BLaER1 (cell line): ENCODE measurements around the gene SRMS.
A peak's percentile ranks its signal among the peaks of the same experiment; 100 is the strongest.

Experiments used
- H3K27ac ChIP-seq: shearing (Covaris generic); formaldehyde crosslinking; 2 replicates; pipeline ENCODE4 v1.8.1; 2022
- H3K27me3 ChIP-seq: shearing (Covaris generic); formaldehyde crosslinking; 2 replicates; pipeline ENCODE4 v1.8.1; 2022
- H3K36me3 ChIP-seq: shearing (Covaris generic); formaldehyde crosslinking; 2 replicates; pipeline ENCODE4 v1.8.1; 2022
- H3K4me1 ChIP-seq: shearing (Covaris generic); formaldehyde crosslinking; 2 replicates; pipeline ENCODE4 v1.8.1; 2022
- H3K4me2 ChIP-seq: shearing (Covaris generic); formaldehyde crosslinking; 2 replicates; pipeline ENCODE4 v1.8.1; 2022
- H3K4me3 ChIP-seq: shearing (Covaris generic); formaldehyde crosslinking; 2 replicates; pipeline ENCODE4 v1.8.1; 2022
- H3K9ac ChIP-seq: shearing (Covaris generic); formaldehyde crosslinking; 2 replicates; pipeline ENCODE4 v1.8.1; 2022
- H3K9me3 ChIP-seq: shearing (Covaris generic); formaldehyde crosslinking; 2 replicates; pipeline ENCODE4 v1.8.1; 2022
- H4K20me1 ChIP-seq: shearing (Covaris generic); formaldehyde crosslinking; 2 replicates; pipeline ENCODE4 v1.8.1; 2022
- Cebpa-rat ChIP-seq: shearing (Covaris generic); IDR thresholded peaks from 2 replicates; pipeline ENCODE4 v1.8.1; 2022

Gene SRMS

GRCh38 chr20:63579017-63579694, 31.6 kb upstream of the SRMS start:
- no peak for TF ChIP-seq Cebpa-rat
- H3K9me3 ChIP-seq = no peaks in the 10 kb centered on the region
- no peak overlapping the region; the same call in 1 of the 2 replicates for H3K4me2 ChIP-seq
- H3K36me3 ChIP-seq = no peaks in the 10 kb centered on the region
- no peak overlapping the region for H3K27ac ChIP-seq
- no peak overlapping the region for H3K4me3 ChIP-seq
- H3K4me1 ChIP-seq = peaks cover 30% of the 10 kb centered on the region
- no peak overlapping the region for H3K9ac ChIP-seq
- H4K20me1 ChIP-seq = no peaks in the 10 kb centered on the region; the same call in 1 of the 2 replicates
- no peaks in the 10 kb centered on the region for H3K27me3 ChIP-seq

- peaks cover 2% of the 10 kb centered on the region for H4K20me1 ChIP-seq
- H3K4me2 ChIP-seq = no peak overlapping the region; the same call in 1 of the 2 replicates
- no peaks in the 10 kb centered on the region for H3K36me3 ChIP-seq
- no peak for TF ChIP-seq Cebpa-rat
- H3K27me3 ChIP-seq = peaks cover under 1% of the 10 kb centered on the region; the same call in 1 of the 2 replicates
- H3K9ac ChIP-seq = no peak overlapping the region
- H3K4me1 ChIP-seq = peaks cover 28% of the 10 kb centered on the region
- H3K4me3 ChIP-seq = no peak overlapping the region
- H3K27ac ChIP-seq = no peak overlapping the region
- H3K9me3 ChIP-seq = no peaks in the 10 kb centered on the region
These were observed 30.9 kb upstream of the SRMS start for GRCh38 chr20:63578224-63579016.

DNA sequence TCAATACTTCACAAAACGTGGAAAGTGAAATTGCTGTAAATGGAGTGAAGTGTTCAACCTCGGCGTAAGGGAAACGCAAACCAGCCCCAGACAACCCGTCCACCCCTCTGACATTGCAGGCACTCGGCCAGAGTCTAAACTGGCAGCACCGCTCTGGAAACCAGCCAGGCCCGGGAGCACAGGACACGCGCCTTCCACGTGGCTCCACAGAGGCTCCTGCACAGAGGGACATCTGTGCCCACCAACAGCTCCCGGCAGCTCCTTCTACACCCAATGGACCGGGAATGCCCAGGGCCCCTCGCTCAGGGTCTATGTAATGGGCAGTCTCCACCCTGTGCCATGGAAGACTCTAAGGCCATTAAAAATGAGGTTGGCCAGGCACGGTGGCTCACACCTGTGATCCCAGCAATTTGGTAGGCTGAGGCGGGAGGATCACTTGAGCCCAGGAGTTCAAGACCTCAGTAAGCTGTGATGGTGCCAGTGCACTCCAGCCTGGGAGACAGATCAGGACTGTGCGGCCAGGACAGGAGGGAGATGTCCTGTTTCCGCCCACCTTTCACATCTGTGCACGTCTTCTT, 29.9 kb upstream of the SRMS start:
- Histone ChIP-seq H3K27me3 (peaks cover 10% of the 10 kb centered on the region), H3K9me3 (no peaks in the 10 kb centered on the region), H3K4me2 (no peak overlapping the region), H3K4me3 (no peak overlapping the region), H4K20me1 (peaks cover 12% of the 10 kb centered on the region), H3K27ac (no peak overlapping the region), H3K36me3 (no peaks in the 10 kb centered on the region; the same call in 1 of the 2 replicates), H3K4me1 (peaks cover 36% of the 10 kb centered on the region), H3K9ac (no peak overlapping the region)
- no peak for TF ChIP-seq Cebpa-rat

GRCh38 chr20:63576311-63576710, 28.8 kb upstream of the SRMS start:
- Histone ChIP-seq H3K4me1 (peaks cover 36% of the 10 kb centered on the region), H3K4me3 (no peak overlapping the region), H3K9ac (no peak overlapping the region), H3K4me2 (no peak overlapping the region), H3K27me3 (peaks cover 21% of the 10 kb centered on the region), H3K36me3 (no peaks in the 10 kb centered on the region; the same call in 1 of the 2 replicates), H3K9me3 (no peaks in the 10 kb centered on the region), H4K20me1 (peaks cover 23% of the 10 kb centered on the region), H3K27ac (no peak overlapping the region)
- no peak for TF ChIP-seq Cebpa-rat

DNA sequence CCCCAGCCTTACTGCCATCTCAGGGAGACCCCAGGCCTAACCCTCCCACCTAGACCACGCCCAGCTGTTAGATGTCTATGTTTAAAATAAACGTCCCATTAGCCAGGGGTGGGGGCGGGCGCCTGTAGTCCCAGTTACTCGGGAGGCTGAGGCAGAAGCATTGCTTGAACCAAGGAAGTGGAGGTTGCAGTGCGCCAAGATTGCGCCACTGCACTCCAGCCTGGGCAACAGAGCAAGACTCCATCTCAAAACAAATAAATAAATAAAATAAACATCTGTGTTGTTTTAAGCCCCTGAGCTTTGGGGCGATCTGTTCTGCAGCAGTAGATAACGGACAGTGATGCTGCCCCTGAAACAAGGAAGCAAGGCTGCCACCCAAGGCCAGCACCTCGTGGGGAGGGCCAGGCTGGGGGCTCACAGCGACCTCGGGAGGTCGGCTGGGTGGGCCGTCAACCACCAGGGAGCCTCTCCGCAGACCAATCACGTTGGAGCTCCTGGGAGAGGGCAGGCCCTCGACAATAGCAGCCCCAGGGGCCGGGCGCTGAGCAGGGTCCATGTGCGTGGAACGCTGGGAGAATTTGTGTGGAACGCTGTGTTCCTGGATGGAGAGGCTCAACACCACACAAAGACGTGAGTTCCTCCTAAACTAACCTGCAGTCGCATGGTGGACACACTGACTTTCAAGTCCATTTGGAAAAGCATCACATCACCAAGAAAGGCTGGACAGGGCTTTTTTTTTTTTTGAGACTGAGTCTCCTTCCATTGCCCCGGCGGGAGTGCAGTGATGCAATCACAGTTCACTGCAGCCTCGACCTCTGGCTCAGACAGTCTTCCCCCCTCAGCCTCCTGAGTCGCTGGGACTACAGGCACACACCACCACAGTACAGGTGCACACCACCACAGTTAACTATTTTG, 27.5 kb upstream of the SRMS start:
- peak overlapping the region; percentile 93 for H3K4me2 ChIP-seq
- no peaks in the 10 kb centered on the region; the same call in 1 of the 2 replicates for H3K36me3 ChIP-seq
- H3K9ac ChIP-seq = peak overlapping the region; percentile 27; the same call in 1 of the 2 replicates
- H3K27ac ChIP-seq = no peak overlapping the region
- H3K4me1 ChIP-seq = peaks cover 36% of the 10 kb centered on the region
- no peak; the same call in 1 of the 2 replicates for TF ChIP-seq Cebpa-rat
- no peaks in the 10 kb centered on the region for H3K9me3 ChIP-seq
- H3K4me3 ChIP-seq = peak overlapping the region; percentile 59; the same call in 1 of the 2 replicates
- H3K27me3 ChIP-seq = peaks cover 34% of the 10 kb centered on the region
- peaks cover 35% of the 10 kb centered on the region for H4K20me1 ChIP-seq

DNA sequence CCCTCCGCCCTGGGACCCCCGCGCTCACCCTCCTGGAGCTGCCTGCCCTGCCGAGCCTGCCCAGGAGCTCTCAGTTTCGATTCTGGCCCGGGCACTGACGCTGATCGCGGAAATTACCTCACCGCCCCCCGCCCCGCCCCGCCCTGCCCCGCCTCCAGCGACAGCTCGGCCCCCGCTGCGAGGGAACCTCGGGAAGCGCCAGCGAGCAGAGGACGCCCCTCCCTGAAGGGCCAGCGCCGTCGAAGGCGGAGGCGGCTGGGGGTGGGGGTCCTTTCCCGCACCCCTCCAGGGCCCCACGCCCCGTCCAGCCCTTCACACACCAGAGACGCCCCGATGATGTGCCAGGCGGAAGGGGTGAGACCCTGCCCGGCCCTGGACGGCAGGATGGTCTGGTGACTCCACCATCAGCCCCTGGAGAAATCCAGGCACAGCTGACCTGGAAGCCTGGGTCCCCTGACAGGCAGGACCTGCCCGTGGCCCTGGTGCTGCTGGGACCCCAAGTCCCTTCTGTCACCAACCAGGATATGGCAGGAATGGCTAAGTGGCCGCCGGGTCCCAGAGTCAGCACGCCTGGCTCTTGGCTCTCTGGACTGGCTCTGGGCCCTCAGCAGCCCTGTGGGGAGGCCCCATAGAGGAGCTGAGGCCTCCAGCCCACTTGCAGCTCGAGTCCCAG, 26.7 kb upstream of the SRMS start, which contains the start of gene HELZ2:
Gene HELZ2 (minus strand): TSS at position 84 of the 673 bp plus-strand sequence. CDS start 1,854 bp downstream, outside the sequence.
- no peaks in the 10 kb centered on the region; the same call in 1 of the 2 replicates for H3K36me3 ChIP-seq
- H3K9me3 ChIP-seq = no peaks in the 10 kb centered on the region
- peak within 1 kb of the TSS; percentile 75 for H3K9ac ChIP-seq
- H4K20me1 ChIP-seq = peaks cover 43% of the 10 kb centered on the region
- peaks cover 44% of the 10 kb centered on the region for H3K4me1 ChIP-seq
- H3K4me3 ChIP-seq = peak within 1 kb of the TSS; percentile 68
- peak within 1 kb of the TSS; percentile 95 for H3K4me2 ChIP-seq
- peaks cover 41% of the 10 kb centered on the region for H3K27me3 ChIP-seq
- H3K27ac ChIP-seq = 0 out of 2 replicates have a peak within 1 kb of the TSS, but pooled peaks have one; percentile 26
- no peak for TF ChIP-seq Cebpa-rat

GRCh38 chr20:63573647-63574131, 26.1 kb upstream of the SRMS start:
- no peaks in the 10 kb centered on the region; the same call in 1 of the 2 replicates for H3K36me3 ChIP-seq
- H3K9ac ChIP-seq = peak overlapping the region; percentile 75
- no peaks in the 10 kb centered on the region for H3K9me3 ChIP-seq
- peak overlapping the region; percentile 68 for H3K4me3 ChIP-seq
- no peak for TF ChIP-seq Cebpa-rat
- H4K20me1 ChIP-seq = peaks cover 49% of the 10 kb centered on the region
- peaks cover 46% of the 10 kb centered on the region for H3K4me1 ChIP-seq
- H3K27ac ChIP-seq = 0 out of 2 replicates have a peak overlapping the region, but pooled peaks have one; percentile 26
- H3K4me2 ChIP-seq = peak overlapping the region; percentile 95
- peaks cover 48% of the 10 kb centered on the region for H3K27me3 ChIP-seq

DNA sequence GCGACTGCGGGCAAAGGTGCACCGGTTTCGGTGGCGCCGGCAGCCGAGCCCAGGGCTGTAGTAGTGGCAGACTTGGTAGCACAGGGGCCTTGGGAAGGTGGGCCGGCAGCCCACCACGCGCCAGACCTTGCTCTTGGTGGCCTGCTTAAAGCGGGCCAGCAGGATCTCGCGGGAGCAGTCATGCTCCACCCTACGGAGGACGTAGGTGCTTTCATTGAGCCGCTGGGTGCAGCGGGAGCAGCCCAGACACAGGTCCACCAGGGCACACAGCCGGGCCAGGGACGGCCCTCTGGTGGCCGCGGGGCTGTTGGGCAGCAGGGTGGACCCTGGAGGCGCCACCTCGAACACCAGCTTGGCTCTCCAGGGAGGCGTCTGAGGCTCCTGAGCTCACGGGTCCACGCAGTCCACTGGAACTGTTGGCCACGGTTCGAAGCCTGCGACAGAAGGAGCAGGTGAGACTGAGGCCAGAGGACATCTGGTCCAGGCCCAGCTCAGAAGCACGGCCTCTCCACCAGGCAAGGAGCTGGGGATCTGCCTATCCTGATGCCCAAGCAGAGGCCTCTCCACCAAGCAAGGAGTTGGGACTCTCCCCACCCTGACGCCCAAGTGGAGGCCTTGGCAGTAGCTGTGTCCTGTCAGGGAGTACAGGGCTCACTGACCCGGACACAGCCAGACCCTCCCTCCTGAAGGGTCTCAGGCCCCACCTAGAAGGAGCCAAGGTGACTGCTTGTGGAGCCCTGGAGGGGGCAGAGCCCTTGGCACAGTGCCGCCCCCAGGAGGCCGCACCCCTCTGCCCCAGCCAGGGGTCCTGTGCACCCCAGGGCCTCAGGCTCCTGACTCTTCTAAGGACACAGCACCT, 25.5 kb upstream of the SRMS start:
- Histone ChIP-seq H3K27ac (no peak overlapping the region), H4K20me1 (peaks cover 56% of the 10 kb centered on the region), H3K9me3 (no peaks in the 10 kb centered on the region), H3K4me1 (peaks cover 51% of the 10 kb centered on the region), H3K4me2 (peak overlapping the region; percentile 95), H3K36me3 (no peaks in the 10 kb centered on the region; the same call in 1 of the 2 replicates), H3K4me3 (peak overlapping the region; percentile 68), H3K27me3 (peaks cover 54% of the 10 kb centered on the region), H3K9ac (peak overlapping the region; percentile 75)
- no peak for TF ChIP-seq Cebpa-rat
